ENCODE results near the gene ZNF823. TPM values are rescaled to one million over a fixed set of nuclear protein-coding genes. Genes with fewer than 3 reads are reported as not detected.

ZNF823 gene
- total RNA-seq, 3 donors from 2014 or later (not counting 1 experiment from before 2014, with no cell fraction given) = 3.2 to 7.1 (median 5.2) TPM

DNA sequence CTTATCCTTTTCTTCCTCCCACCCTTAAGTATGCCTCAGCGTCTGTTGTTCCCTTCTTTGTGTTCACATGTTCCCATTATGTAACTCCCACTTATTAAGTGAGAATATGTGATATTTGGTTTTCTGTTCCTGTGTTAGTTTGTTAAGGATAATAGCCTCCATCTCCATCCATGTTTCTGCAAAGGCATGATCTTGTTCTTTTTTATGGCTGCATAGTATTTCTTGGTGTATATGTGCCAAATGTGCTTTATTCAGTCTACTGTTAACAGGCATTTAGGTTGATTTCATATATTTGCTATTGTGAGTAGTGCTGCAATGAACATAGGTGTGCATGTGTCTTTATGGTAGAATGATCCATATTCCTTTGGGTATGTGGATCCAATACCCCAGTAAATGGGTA, 24.9 kb upstream of the ZNF823 start:
- intact Hi-C loops (cut with micrococcal nuclease) = no loop called here
- no peak overlapping the region for H3K27ac ChIP-seq (ENCODE audit: low read length)
- peaks cover 19 to 20% of the 10 kb centered on the region in 2 donors for H3K4me1 Mint-ChIP-seq
- H3K27me3 Mint-ChIP-seq (ENCODE audit: low read depth in 2 of 2) = peaks cover 10 to 16% of the 10 kb centered on the region in 2 donors
- H3K36me3 Mint-ChIP-seq = no peaks in the 10 kb centered on the region
- WGBS (ENCODE audit: insufficient coverage) = no CpG with 5 or more reads among the region's 1 CpG
- ATAC-seq (no peak), DNase-seq (no peak)
- no peak for TF ChIP-seq CTCF (IDR thresholded peaks at IDR 0.05)
- no peaks in the 10 kb centered on the region for H3K9me3 ChIP-seq (ENCODE audit: control insufficient read depth, insufficient read depth, low read length)
- no peak overlapping the region for H3K4me3 Mint-ChIP-seq
- no peak overlapping the region for H3K4me3 ChIP-seq (ENCODE audit: low read length)
- H3K27ac Mint-ChIP-seq = no peak overlapping the region
- H3K9me3 Mint-ChIP-seq = no peaks in the 10 kb centered on the region
- H3K27me3 ChIP-seq (ENCODE audit: control insufficient read depth, insufficient read depth, low read length) = no peaks in the 10 kb centered on the region
- H3K36me3 ChIP-seq (ENCODE audit: control insufficient read depth, insufficient read depth, low read length) = no peaks in the 10 kb centered on the region
- H3K4me1 ChIP-seq (ENCODE audit: control insufficient read depth, insufficient read depth, low read length) = peaks cover 19% of the 10 kb centered on the region

GRCh38 chr19:11763117-11763516, 24.4 kb upstream of the ZNF823 start:
- DNase-seq = no peak
- intact Hi-C loops (cut with micrococcal nuclease) = no loop called here
- WGBS (ENCODE audit: insufficient coverage) = 93% methylated on average over 1 of the region's 3 CpGs
- no peak overlapping the region for H3K4me3 ChIP-seq (ENCODE audit: low read length)
- ATAC-seq = no peak
- H3K9me3 ChIP-seq (ENCODE audit: control insufficient read depth, insufficient read depth, low read length) = no peaks in the 10 kb centered on the region
- H3K4me1 Mint-ChIP-seq = peaks cover 14 to 15% of the 10 kb centered on the region in 2 donors
- no peaks in the 10 kb centered on the region for H3K36me3 Mint-ChIP-seq
- H3K4me1 ChIP-seq (ENCODE audit: control insufficient read depth, insufficient read depth, low read length) = peaks cover 15% of the 10 kb centered on the region
- H3K27me3 Mint-ChIP-seq (ENCODE audit: low read depth in 2 of 2) = peaks cover 10 to 16% of the 10 kb centered on the region in 2 donors
- H3K9me3 Mint-ChIP-seq = no peaks in the 10 kb centered on the region
- H3K4me3 Mint-ChIP-seq = no peak overlapping the region
- no peaks in the 10 kb centered on the region for H3K36me3 ChIP-seq (ENCODE audit: control insufficient read depth, insufficient read depth, low read length)
- H3K27me3 ChIP-seq (ENCODE audit: control insufficient read depth, insufficient read depth, low read length) = no peaks in the 10 kb centered on the region
- no peak overlapping the region for H3K27ac ChIP-seq (ENCODE audit: low read length)
- no peak for TF ChIP-seq CTCF (IDR thresholded peaks at IDR 0.05)
- no peak overlapping the region for H3K27ac Mint-ChIP-seq

DNA sequence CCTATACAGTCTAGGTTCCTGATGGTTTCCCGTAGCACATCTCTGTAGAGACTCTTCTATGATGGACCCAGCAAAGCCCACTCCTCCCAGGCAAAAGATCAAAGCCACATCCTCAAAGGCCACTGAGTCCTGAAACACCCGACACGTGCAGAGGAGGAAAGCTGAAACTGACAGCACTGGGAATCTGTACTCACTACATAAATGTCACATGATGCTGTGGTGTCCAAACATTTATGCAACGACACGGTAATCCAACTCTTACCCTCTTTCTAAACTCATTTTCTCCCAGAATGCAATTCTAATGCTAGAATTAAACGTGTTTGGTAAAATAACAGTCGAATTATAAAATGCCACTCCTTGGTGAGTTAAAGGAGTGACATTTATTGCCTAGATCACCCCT, 21.1 kb upstream of the ZNF823 start:
- H3K27me3 Mint-ChIP-seq (ENCODE audit: low read depth in 2 of 2) = peaks cover 11 to 16% of the 10 kb centered on the region in 2 donors
- no peak for DNase-seq

More for the DNA sequence above, 21.1 kb upstream of the ZNF823 start:
- Histone ChIP-seq H3K4me3 (ENCODE audit: low read length) (no peak overlapping the region), H3K36me3 (ENCODE audit: control insufficient read depth, insufficient read depth, low read length) (no peaks in the 10 kb centered on the region), H3K27me3 (ENCODE audit: control insufficient read depth, insufficient read depth, low read length) (peaks cover under 1% of the 10 kb centered on the region), H3K9me3 (ENCODE audit: control insufficient read depth, insufficient read depth, low read length) (peaks cover 4% of the 10 kb centered on the region), H3K27ac (ENCODE audit: low read length) (no peak overlapping the region), H3K4me1 (ENCODE audit: control insufficient read depth, insufficient read depth, low read length) (no peaks in the 10 kb centered on the region)
- intact Hi-C loops (cut with micrococcal nuclease) = no loop called here
- H3K36me3 Mint-ChIP-seq = peaks cover 12% of the 10 kb centered on the region
- TF ChIP-seq CTCF (IDR thresholded peaks at IDR 0.05) = no peak
- H3K9me3 Mint-ChIP-seq = peaks cover 3 to 9% of the 10 kb centered on the region in 2 donors
- ATAC-seq = no peak
- no peak overlapping the region for H3K27ac Mint-ChIP-seq
- WGBS (ENCODE audit: insufficient coverage) = 78% methylated on average over 7 of the region's 7 CpGs
- no peak overlapping the region for H3K4me3 Mint-ChIP-seq
- no peaks in the 10 kb centered on the region for H3K4me1 Mint-ChIP-seq
